Measurements from ENCODE around the gene ICA1L.
"Not testable (repeated sequence)": the region's sequence is repeated elsewhere in the genome, so short reads cannot be mapped to it uniquely, and the experiment has no call there.

The ICA1L gene

GRCh38 chr2:202814226-202814625, 57.3 kb downstream of the ICA1L start:
- Histone ChIP-seq H3K79me2 (ENCODE audit: insufficient read depth, low read length) (no peaks in the 10 kb centered on the region), H3K9me2 (ENCODE audit: low read depth, low read length) (no peaks in the 10 kb centered on the region)

DNA sequence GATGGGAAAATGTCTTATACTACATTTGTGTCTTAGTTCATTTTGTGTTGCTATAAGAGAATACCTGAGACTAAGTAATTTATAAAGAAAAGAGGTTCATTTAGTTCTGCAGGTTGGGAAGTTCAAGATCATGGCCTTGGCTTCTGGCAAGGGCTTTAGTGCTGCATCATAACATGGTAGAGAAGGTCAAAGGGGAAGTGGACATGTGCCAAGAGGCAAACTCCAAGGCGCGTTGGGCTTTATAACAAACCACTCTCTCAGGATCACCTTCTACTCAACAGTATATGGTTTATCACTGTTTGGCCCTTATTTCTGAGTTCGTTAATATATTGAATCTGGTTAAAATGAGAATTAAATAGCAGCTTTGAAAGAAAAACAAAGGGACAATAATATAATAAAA, 58.2 kb downstream of the ICA1L start:
- H3K4me3 ChIP-seq (ENCODE audit: low read depth, low read length, poor library complexity, severe bottlenecking) = no peak overlapping the region
- no peaks in the 10 kb centered on the region for H3K4me1 ChIP-seq (ENCODE audit: insufficient read depth, low read length, severe bottlenecking)
- no peaks in the 10 kb centered on the region for H3F3A ChIP-seq (ENCODE audit: insufficient read depth, low read length)
- H4K20me1 ChIP-seq (ENCODE audit: insufficient read depth, low read length) = no peaks in the 10 kb centered on the region
- no peaks in the 10 kb centered on the region for H3K9me2 ChIP-seq (ENCODE audit: low read depth, low read length)
- no peaks in the 10 kb centered on the region for H3K9me3 ChIP-seq (ENCODE audit: low read length)
- H3K27me3 ChIP-seq (ENCODE audit: insufficient read depth, low read length) = no peaks in the 10 kb centered on the region
- TF ChIP-seq EZH2 (IDR thresholded peaks at IDR 0.05; ENCODE audit: borderline replicate concordance, low read length) = no peak
- TF ChIP-seq, protein P1, sequence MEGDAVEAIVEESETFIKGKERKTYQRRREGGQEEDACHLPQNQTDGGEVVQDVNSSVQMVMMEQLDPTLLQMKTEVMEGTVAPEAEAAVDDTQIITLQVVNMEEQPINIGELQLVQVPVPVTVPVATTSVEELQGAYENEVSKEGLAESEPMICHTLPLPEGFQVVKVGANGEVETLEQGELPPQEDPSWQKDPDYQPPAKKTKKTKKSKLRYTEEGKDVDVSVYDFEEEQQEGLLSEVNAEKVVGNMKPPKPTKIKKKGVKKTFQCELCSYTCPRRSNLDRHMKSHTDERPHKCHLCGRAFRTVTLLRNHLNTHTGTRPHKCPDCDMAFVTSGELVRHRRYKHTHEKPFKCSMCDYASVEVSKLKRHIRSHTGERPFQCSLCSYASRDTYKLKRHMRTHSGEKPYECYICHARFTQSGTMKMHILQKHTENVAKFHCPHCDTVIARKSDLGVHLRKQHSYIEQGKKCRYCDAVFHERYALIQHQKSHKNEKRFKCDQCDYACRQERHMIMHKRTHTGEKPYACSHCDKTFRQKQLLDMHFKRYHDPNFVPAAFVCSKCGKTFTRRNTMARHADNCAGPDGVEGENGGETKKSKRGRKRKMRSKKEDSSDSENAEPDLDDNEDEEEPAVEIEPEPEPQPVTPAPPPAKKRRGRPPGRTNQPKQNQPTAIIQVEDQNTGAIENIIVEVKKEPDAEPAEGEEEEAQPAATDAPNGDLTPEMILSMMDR (IDR thresholded peaks at IDR 0.05; ENCODE audit: low read length) = no peak
- H3K27ac ChIP-seq (ENCODE audit: low read depth, low read length, poor library complexity, severe bottlenecking) = no peak overlapping the region
- H2AFZ ChIP-seq (ENCODE audit: low read length) = no peak overlapping the region
- no peak overlapping the region for H3K9ac ChIP-seq (ENCODE audit: low read length)
- no peak overlapping the region for H3K4me2 ChIP-seq (ENCODE audit: low read length)
- H3K79me2 ChIP-seq (ENCODE audit: insufficient read depth, low read length) = no peaks in the 10 kb centered on the region
- 0 out of 2 replicates have a peak, but pooled peaks cover 5% of the 10 kb centered on the region for H3K36me3 ChIP-seq (ENCODE audit: insufficient read depth, low read length)

More at GRCh38 chr2:202814226-202814625, 57.3 kb downstream of the ICA1L start:
- H3K9me3 ChIP-seq (ENCODE audit: low read length) = no peaks in the 10 kb centered on the region
- H4K20me1 ChIP-seq (ENCODE audit: insufficient read depth, low read length) = no peaks in the 10 kb centered on the region
- no peak overlapping the region for H3K9ac ChIP-seq (ENCODE audit: low read length)
- no peak overlapping the region for H3K4me2 ChIP-seq (ENCODE audit: low read length)
- TF ChIP-seq, protein P1 (IDR thresholded peaks at IDR 0.05; ENCODE audit: low read length) = no peak
- TF ChIP-seq EZH2 (IDR thresholded peaks at IDR 0.05; ENCODE audit: borderline replicate concordance, low read length) = no peak
- 0 out of 2 replicates have a peak, but pooled peaks cover 5% of the 10 kb centered on the region for H3K36me3 ChIP-seq (ENCODE audit: insufficient read depth, low read length)
- H3F3A ChIP-seq (ENCODE audit: insufficient read depth, low read length) = no peaks in the 10 kb centered on the region
- no peaks in the 10 kb centered on the region for H3K27me3 ChIP-seq (ENCODE audit: insufficient read depth, low read length)
- no peaks in the 10 kb centered on the region for H3K4me1 ChIP-seq (ENCODE audit: insufficient read depth, low read length, severe bottlenecking)
- no peak overlapping the region for H3K27ac ChIP-seq (ENCODE audit: low read depth, low read length, poor library complexity, severe bottlenecking)
- no peak overlapping the region for H3K4me3 ChIP-seq (ENCODE audit: low read depth, low read length, poor library complexity, severe bottlenecking)
- no peak overlapping the region for H2AFZ ChIP-seq (ENCODE audit: low read length)

GRCh38 chr2:202808754-202809153, 62.8 kb downstream of the ICA1L start:
- Histone ChIP-seq H3K4me2 (ENCODE audit: low read length) (no peak overlapping the region), H3K27me3 (ENCODE audit: insufficient read depth, low read length) (no peaks in the 10 kb centered on the region), H3K36me3 (ENCODE audit: insufficient read depth, low read length) (0 out of 2 replicates have a peak, but pooled peaks cover 3% of the 10 kb centered on the region), H3K9ac (ENCODE audit: low read length) (no peak overlapping the region), H3K27ac (ENCODE audit: low read depth, low read length, poor library complexity, severe bottlenecking) (no peak overlapping the region), H3K9me3 (ENCODE audit: low read length) (no peaks in the 10 kb centered on the region), H4K20me1 (ENCODE audit: insufficient read depth, low read length) (no peaks in the 10 kb centered on the region), H3F3A (ENCODE audit: insufficient read depth, low read length) (no peaks in the 10 kb centered on the region), H3K4me3 (ENCODE audit: low read depth, low read length, poor library complexity, severe bottlenecking) (no peak overlapping the region), H2AFZ (ENCODE audit: low read length) (no peak overlapping the region), H3K4me1 (ENCODE audit: insufficient read depth, low read length, severe bottlenecking) (no peaks in the 10 kb centered on the region), H3K9me2 (ENCODE audit: low read depth, low read length) (no peaks in the 10 kb centered on the region), H3K79me2 (ENCODE audit: insufficient read depth, low read length) (no peaks in the 10 kb centered on the region)
- TF ChIP-seq EZH2 (IDR thresholded peaks at IDR 0.05; ENCODE audit: borderline replicate concordance, low read length) = no peak

- H4K20me1 ChIP-seq (ENCODE audit: insufficient read depth, low read length); H3K9me3 ChIP-seq (ENCODE audit: low read length); H3K79me2 ChIP-seq (ENCODE audit: insufficient read depth, low read length); H3F3A ChIP-seq (ENCODE audit: insufficient read depth, low read length); H2AFZ ChIP-seq (ENCODE audit: low read length); H3K4me3 ChIP-seq (ENCODE audit: low read depth, low read length, poor library complexity, severe bottlenecking); H3K9me2 ChIP-seq (ENCODE audit: low read depth, low read length); H3K36me3 ChIP-seq (ENCODE audit: insufficient read depth, low read length); H3K27ac ChIP-seq (ENCODE audit: low read depth, low read length, poor library complexity, severe bottlenecking); H3K4me2 ChIP-seq (ENCODE audit: low read length); H3K27me3 ChIP-seq (ENCODE audit: insufficient read depth, low read length); H3K4me1 ChIP-seq (ENCODE audit: insufficient read depth, low read length, severe bottlenecking); H3K9ac ChIP-seq (ENCODE audit: low read length): not testable (repeated sequence)
Observed at GRCh38 chr2:202807431-202808138, 64.0 kb downstream of the ICA1L start.

DNA sequence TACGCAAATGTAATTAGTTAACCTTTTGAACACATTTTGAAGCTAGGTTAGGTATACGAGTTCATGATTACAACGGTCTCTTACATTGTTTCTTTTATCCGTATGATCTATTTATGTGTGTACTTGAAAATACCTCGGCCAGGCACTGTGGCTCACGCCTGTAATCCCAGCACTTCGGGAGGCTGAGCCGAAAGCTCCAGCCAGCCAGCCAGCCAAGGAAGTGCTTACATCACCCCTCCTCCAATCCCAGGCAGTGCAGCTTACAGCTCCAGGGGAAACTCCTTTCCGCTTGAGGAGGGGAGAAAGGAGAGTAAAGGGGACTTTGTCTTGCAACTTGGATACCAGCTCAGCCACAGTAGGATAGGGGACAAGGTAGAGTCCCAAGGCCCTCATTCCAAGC, 65.7 kb downstream of the ICA1L start:
- not testable (repeated sequence) for H3K9me3 ChIP-seq (ENCODE audit: low read length); H3K4me2 ChIP-seq (ENCODE audit: low read length); H3K9ac ChIP-seq (ENCODE audit: low read length); H3K79me2 ChIP-seq (ENCODE audit: insufficient read depth, low read length); H3K4me1 ChIP-seq (ENCODE audit: insufficient read depth, low read length, severe bottlenecking); H3F3A ChIP-seq (ENCODE audit: insufficient read depth, low read length); H3K36me3 ChIP-seq (ENCODE audit: insufficient read depth, low read length); H3K4me3 ChIP-seq (ENCODE audit: low read depth, low read length, poor library complexity, severe bottlenecking); H3K27ac ChIP-seq (ENCODE audit: low read depth, low read length, poor library complexity, severe bottlenecking); H3K9me2 ChIP-seq (ENCODE audit: low read depth, low read length); H4K20me1 ChIP-seq (ENCODE audit: insufficient read depth, low read length); H2AFZ ChIP-seq (ENCODE audit: low read length); H3K27me3 ChIP-seq (ENCODE audit: insufficient read depth, low read length)
